GM19372 (cell line): ENCODE results near the gene PPP3CB.
"Not testable (repeated sequence)": the region's sequence is repeated elsewhere in the genome, so short reads cannot be mapped to it uniquely, and the experiment has no call there.

ENCODE experiments used
- ATAC-seq: cut with Tn5 transposase; IDR thresholded peaks from one replicate; pipeline ENCODE4 v1.9.1; 2021; ENCODE audit warnings: mild to moderate bottlenecking, low read depth, moderate library complexity; ENCODE audit not compliant: unreplicated experiment

Gene PPP3CB

GRCh38 chr10:73423309-73423708 is 72.5 kb downstream of the PPP3CB start:
- ATAC-seq = no peak

GRCh38 chr10:73416571-73416970 is 79.3 kb downstream of the PPP3CB start:
- no peak for ATAC-seq

- peak; percentile 32 for ATAC-seq
Measured at GRCh38 chr10:73414230-73414945, 81.4 kb downstream of the PPP3CB start.

- peak; percentile 80 for ATAC-seq
Measured at GRCh38 chr10:73413528-73414229, 82.1 kb downstream of the PPP3CB start, which contains the start of gene ANXA7. ANXA7 (minus strand) TSS chr10:73414058; CDS start chr10:73400856, 13,202 bp downstream.

GRCh38 chr10:73413108-73413527 is 82.7 kb downstream of the PPP3CB start:
- ATAC-seq = peak; percentile 26

GRCh38 chr10:73410897-73411296 is 84.9 kb downstream of the PPP3CB start:
- no peak for ATAC-seq

- no peak for ATAC-seq
Measured at GRCh38 chr10:73408978-73409521, 86.8 kb downstream of the PPP3CB start.

GRCh38 chr10:73408061-73408460 is 87.8 kb downstream of the PPP3CB start:
- ATAC-seq = no peak

GRCh38 chr10:73407495-73407894 is 88.3 kb downstream of the PPP3CB start:
- no peak for ATAC-seq

- no peak for ATAC-seq
Measured at GRCh38 chr10:73406846-73407245, 89.0 kb downstream of the PPP3CB start.

GRCh38 chr10:73405556-73405955 is 90.3 kb downstream of the PPP3CB start:
- ATAC-seq = no peak

- no peak for ATAC-seq
Measured at GRCh38 chr10:73404690-73405089, 91.1 kb downstream of the PPP3CB start.

GRCh38 chr10:73401636-73402035 is 94.2 kb downstream of the PPP3CB start:
- ATAC-seq = no peak

GRCh38 chr10:73399063-73399462 is 96.8 kb downstream of the PPP3CB start:
- ATAC-seq = no peak

- no peak for ATAC-seq
Measured at GRCh38 chr10:73398024-73398423, 97.8 kb downstream of the PPP3CB start.

GRCh38 chr10:73394325-73394724 is 101.5 kb downstream of the PPP3CB start:
- not testable (repeated sequence) for ATAC-seq

GRCh38 chr10:73388228-73388627 is 107.6 kb downstream of the PPP3CB start:
- no peak for ATAC-seq

- ATAC-seq = no peak
Measured at GRCh38 chr10:73386583-73386982, 109.2 kb downstream of the PPP3CB start.
